ENCODE data around the gene ZNF516. TPM values are rescaled to one million over a fixed set of nuclear protein-coding genes. Genes with fewer than 3 reads are reported as not detected.
"Not testable (repeated sequence)": the region's sequence is repeated elsewhere in the genome, so short reads cannot be mapped to it uniquely, and the experiment has no call there.

Gene ZNF516
- total and polyA plus RNA-seq, 8 donors, result 5.4 to 21.3 (median 12.7) TPM

- ATAC-seq (no peak), FAIRE-seq (no peak), DNase-seq (no peak)
- Histone ChIP-seq H3K9me3 (no peaks in the 10 kb centered on the region), H3K4me1 (peaks cover 7 to 12% (median 8%) of the 10 kb centered on the region in 3 donors), H3K4me3 (no peak overlapping the region), H3K27ac (no peak overlapping the region), H3K27me3 (no peaks in the 10 kb centered on the region), H3K36me3 (no peaks in the 10 kb centered on the region)
- WGBS, 2 donors, result 93 to 100% methylated on average over 1 of the region's 1 CpG
- intact Hi-C loops (cut with DNase I), result no loop called here
- no peak for TF ChIP-seq CTCF (IDR thresholded peaks at IDR 0.05)
Observed at GRCh38 chr18:76474824-76475223, 20.2 kb downstream of the ZNF516 start.

GRCh38 chr18:76473521-76473920 is 21.5 kb downstream of the ZNF516 start:
- ATAC-seq; DNase-seq; H3K4me3 ChIP-seq; H3K27ac ChIP-seq; H3K9me3 ChIP-seq; H3K36me3 ChIP-seq; FAIRE-seq; intact Hi-C loops (cut with DNase I); H3K27me3 ChIP-seq: not testable (repeated sequence)
- peaks cover 7 to 12% (median 11%) of the 10 kb centered on the region in 3 donors for H3K4me1 ChIP-seq
- WGBS, 2 donors, result 93 to 98% methylated on average over 9 of the region's 9 CpGs

GRCh38 chr18:76472829-76473228 is 22.2 kb downstream of the ZNF516 start:
- Histone ChIP-seq H3K4me1 (peaks cover 6 to 12% (median 9%) of the 10 kb centered on the region in 3 donors), H3K9me3 (no peaks in the 10 kb centered on the region), H3K4me3 (no peak overlapping the region), H3K27me3 (no peaks in the 10 kb centered on the region), H3K36me3 (no peaks in the 10 kb centered on the region), H3K27ac (no peak overlapping the region)
- ATAC-seq (no peak), FAIRE-seq (no peak), DNase-seq (no peak)
- WGBS, 2 donors, result 91 to 96% methylated on average over 3 of the region's 3 CpGs
- TF ChIP-seq CTCF (IDR thresholded peaks at IDR 0.05), result no peak
- intact Hi-C loops (cut with DNase I), result no loop called here

GRCh38 chr18:76471593-76471992 is 23.4 kb downstream of the ZNF516 start:
- no peaks in the 10 kb centered on the region for H3K36me3 ChIP-seq
- no peaks in the 10 kb centered on the region for H3K9me3 ChIP-seq
- no peak for ATAC-seq
- DNase-seq, result no peak
- no peak overlapping the region for H3K27ac ChIP-seq
- no peak overlapping the region for H3K4me3 ChIP-seq
- FAIRE-seq, result no peak
- 91 to 96% methylated on average over 12 of the region's 12 CpGs for WGBS, 2 donors
- peaks cover 0 to 3% (median under 1%) of the 10 kb centered on the region in 3 donors for H3K4me1 ChIP-seq
- H3K27me3 ChIP-seq, result no peaks in the 10 kb centered on the region
- TF ChIP-seq CTCF (IDR thresholded peaks at IDR 0.05), result no peak
- intact Hi-C loops (cut with DNase I), result no loop called here

- FAIRE-seq, result no peak
- Histone ChIP-seq H3K4me1 (peaks cover 0 to 3% (median 0%) of the 10 kb centered on the region in 3 donors), H3K36me3 (no peaks in the 10 kb centered on the region), H3K9me3 (no peaks in the 10 kb centered on the region), H3K27me3 (no peaks in the 10 kb centered on the region), H3K4me3 (no peak overlapping the region), H3K27ac (no peak overlapping the region)
- TF ChIP-seq CTCF (IDR thresholded peaks at IDR 0.05), result no peak
- ATAC-seq, result no peak
- 91 to 96% methylated on average over 16 of the region's 16 CpGs for WGBS, 2 donors
- no peak for DNase-seq
- intact Hi-C loops (cut with DNase I), result no loop called here
Observed at GRCh38 chr18:76468345-76469304, 26.4 kb downstream of the ZNF516 start.
